C4-2B (cell line): Measurements from ENCODE around the gene IGFBP4.

Source experiments
- CTCF ChIP-seq: fragments of 450-650 bp; conservative IDR thresholded peaks from 2 replicates; pipeline ENCODE4 v1.5.1; 2017; ENCODE audit warnings: mild to moderate bottlenecking
- ZFX ChIP-seq: fragments of 450-650 bp; IDR thresholded peaks from 2 replicates; pipeline ENCODE4 v1.6.1; 2017

- no peak for TF ChIP-seq CTCF
- no peak for TF ChIP-seq ZFX
Measured at GRCh38 chr17:40482722-40483121, 39.5 kb downstream of the IGFBP4 start.
